Limb (tissue), 2 donors: ENCODE data around the gene PRKCB.

Experiments
- DNase-seq, 2 donors: peaks; one replicate each; pipeline ENCODE4 v3.0.0-alpha.2; 2016; ENCODE audit errors: extremely low spot score in 2 of 2

Gene PRKCB

GRCh38 chr16:24041834-24042631 is 206.2 kb downstream of the PRKCB start:
- peak; percentile 13 to 81 for DNase-seq

DNA sequence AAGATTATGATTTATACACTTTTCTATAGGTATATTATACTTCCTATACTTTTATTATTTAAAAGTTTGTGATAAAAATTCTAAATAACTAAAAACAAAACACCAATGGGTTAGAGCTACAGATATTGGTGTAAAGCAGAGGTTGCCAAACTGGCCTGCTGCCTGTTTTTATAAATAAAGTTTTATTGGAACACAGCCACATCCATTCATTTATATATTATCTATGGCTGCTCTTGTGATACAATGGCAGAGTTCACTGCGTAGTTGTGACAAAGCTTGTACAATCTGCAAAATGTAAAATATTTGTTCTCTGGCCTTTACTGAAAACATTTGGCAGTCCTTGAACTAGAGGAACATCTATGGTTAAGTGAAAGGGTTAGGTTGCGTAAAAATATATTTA is 208.7 kb downstream of the PRKCB start:
- no peak for DNase-seq

- peak in 1 of 2 donors; percentile 46 for DNase-seq
These were observed 209.9 kb downstream of the PRKCB start for GRCh38 chr16:24045641-24046040.

GRCh38 chr16:24046442-24046841 is 210.7 kb downstream of the PRKCB start:
- DNase-seq: no peak

- no peak for DNase-seq
These were observed 213.3 kb downstream of the PRKCB start for GRCh38 chr16:24049113-24049512.

- DNase-seq: no peak
These were observed 215.3 kb downstream of the PRKCB start for GRCh38 chr16:24051125-24051524.

DNA sequence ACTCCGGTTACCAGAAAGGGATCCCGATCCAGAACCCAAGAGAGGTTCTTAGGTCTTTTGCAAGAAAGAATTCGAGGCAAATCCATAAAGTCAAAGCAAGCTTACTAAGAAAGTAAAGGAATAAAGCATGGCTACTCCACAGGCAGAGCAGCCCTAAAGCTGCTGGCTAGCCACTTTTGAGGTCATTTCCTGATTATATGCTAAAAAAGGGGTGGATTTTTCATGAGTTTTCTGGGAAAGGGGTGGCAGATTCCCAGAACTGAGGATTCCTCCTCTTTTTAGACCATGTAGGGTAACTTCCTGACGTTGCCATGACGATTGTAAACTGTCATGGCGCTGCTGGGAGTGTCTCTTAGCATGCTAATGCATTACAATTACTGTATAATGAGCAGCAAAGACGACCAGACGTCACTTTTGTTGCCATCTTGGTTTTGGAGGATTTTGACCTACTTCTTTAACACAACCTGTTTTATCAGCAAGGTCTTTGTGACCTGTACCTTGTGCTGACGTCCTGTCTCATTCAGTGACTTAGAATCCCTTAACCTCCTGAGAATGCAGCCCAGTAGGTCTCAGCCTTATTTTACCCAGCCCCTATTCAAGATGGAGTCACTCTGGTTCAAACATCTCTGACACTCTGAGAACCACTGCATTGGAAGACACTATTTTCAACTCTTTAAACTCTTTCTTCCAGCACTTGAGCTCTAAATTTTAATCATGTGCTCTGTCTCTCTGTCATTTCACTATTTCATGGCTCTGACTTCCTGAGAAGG is 216.7 kb downstream of the PRKCB start:
- no peak for DNase-seq

- DNase-seq: no peak
These were observed 217.5 kb downstream of the PRKCB start for GRCh38 chr16:24053099-24053946.

DNA sequence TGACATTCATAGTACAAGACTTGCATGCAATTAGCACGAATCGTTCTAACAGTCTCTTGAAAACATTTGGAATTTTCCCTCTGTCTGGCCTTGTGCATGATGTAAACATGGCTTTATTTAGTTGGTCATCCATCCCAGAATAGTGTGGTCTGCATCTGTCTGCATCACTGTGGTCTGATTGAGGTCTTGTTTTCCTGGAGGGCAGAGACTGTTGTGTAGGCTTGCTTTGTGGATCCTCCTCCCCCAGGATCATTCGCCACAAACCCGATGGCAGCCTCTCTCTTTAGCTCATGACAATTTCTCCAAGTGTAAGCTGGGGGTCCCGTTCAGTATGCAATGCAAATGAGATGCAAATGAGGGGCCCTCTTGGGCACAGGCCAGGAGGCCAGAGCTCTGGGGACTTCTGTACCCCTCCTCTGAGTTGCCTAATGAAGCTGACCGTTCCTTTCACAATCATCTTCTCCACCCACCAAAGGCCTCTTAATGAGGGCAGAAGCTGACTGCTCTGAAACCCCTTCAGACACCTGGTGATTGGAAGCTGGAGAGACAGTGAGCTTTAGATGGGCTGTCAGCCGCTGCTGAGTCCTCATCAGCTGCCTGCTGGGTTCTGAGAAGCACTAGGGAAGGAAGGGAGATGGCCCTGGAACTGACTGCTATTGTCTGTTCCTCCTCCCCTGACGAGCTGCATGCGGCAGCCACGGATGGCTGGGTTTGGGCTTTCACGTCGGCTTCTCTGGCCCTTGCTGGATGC is 219.1 kb downstream of the PRKCB start:
- no peak for DNase-seq

- DNase-seq: no peak
These were observed 226.6 kb downstream of the PRKCB start for GRCh38 chr16:24062270-24062817.

GRCh38 chr16:24069036-24069590 is 233.3 kb downstream of the PRKCB start:
- no peak for DNase-seq

- DNase-seq: no peak
These were observed 235.1 kb downstream of the PRKCB start for GRCh38 chr16:24070851-24071250.

GRCh38 chr16:24071666-24072360 is 236.0 kb downstream of the PRKCB start:
- no peak for DNase-seq

DNA sequence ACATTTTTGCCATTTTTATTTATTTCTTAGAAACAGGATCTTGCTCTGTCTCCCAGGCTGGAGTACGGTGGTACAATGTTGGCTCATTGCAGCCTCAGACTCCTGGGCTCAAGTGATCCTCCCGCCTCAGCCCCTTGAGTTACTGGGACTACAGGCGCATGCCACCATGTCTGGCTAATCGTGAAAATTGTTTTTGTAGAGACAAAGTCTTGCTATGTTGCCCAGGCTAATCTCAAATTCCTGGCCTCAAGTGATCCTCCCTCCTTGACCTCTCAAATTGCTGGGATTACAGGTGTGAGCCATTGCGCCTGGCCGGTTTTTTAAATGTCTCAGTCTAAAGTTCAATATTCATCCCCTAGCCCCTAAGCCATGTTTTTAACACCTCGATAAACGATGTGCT is 237.5 kb downstream of the PRKCB start:
- DNase-seq: no peak

- DNase-seq: no peak
These were observed 238.8 kb downstream of the PRKCB start for GRCh38 chr16:24074574-24074973.

DNA sequence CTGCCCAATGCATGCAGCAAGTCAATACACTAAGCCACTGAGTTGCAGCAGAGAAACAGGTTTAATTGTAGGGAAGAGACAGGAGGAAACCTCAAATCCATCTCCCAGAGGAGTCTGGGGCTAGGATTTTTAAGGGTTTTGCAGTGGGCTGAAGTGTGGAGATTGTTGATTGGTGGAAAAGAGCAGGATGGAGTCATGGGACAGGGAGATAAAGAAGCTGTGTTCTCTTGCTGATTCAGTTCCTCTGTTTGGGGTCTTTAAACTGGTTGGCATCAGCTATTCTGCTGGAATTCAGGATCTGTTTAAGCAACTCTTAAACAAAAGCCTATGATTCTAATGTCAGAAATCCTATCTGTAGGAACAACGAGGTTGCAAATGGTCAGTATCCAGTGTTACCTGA is 239.5 kb downstream of the PRKCB start:
- DNase-seq: no peak

- DNase-seq: no peak
These were observed 240.3 kb downstream of the PRKCB start for GRCh38 chr16:24075931-24076716.

DNA sequence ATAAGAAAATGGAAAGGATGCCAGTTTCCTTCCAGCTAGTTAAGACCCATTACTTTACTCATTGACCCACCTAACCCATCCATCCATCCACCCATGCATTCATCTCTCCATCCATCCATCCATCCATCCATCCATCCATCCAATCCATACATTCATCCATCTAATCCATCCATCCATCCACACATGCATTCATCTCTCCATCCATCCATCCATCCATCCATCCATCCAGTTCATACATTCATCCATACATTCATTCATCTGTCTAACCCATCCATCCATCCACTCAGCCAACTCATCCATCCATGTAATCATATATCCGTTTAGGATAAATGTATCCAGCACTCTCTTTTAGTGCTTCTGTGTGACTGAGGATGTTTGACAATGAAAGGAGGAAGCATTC is 241.5 kb downstream of the PRKCB start:
- DNase-seq: no peak

DNA sequence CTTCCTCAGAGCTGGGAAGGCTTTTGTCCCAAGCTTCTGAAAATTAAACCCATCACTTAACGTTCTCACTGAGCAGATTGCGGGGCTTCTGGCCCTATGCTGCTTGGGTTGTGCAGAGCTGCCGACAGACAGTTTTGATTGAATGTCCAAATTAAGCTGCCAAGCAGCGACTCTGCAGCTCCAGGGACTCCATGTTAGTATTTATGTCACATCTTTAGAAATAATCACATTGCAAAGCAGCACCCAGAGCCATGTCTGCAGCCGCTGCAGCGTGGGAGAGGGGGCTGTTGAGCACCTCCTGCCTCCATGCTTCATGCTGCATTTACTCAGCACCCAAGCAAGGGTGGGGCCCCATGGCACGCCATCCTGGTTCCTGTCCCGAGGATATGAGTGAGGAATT is 242.2 kb downstream of the PRKCB start:
- DNase-seq: no peak
